Measurements from ENCODE around the gene ICAM4.

GRCh38 chr19:10284960-10285278 is 1.8 kb upstream of the ICAM4 start:
- TF ChIP-seq CTCF (IDR thresholded peaks at IDR 0.05) (no peak), EP300 (IDR thresholded peaks at IDR 0.05) (no peak), POLR2A (IDR thresholded peaks at IDR 0.05) (no peak)
